HG03520 (cell line): Measurements from ENCODE around the gene DYNLRB1.
A peak's percentile ranks its signal among the peaks of the same experiment; 100 is the strongest.
"Not testable (repeated sequence)": the region's sequence is repeated elsewhere in the genome, so short reads cannot be mapped to it uniquely, and the experiment has no call there.

Experiments
- ATAC-seq: cut with Tn5 transposase; IDR thresholded peaks from one replicate; pipeline ENCODE4 v1.9.1; 2021; ENCODE audit warnings: mild to moderate bottlenecking, moderate library complexity; ENCODE audit not compliant: unreplicated experiment

Gene DYNLRB1

DNA sequence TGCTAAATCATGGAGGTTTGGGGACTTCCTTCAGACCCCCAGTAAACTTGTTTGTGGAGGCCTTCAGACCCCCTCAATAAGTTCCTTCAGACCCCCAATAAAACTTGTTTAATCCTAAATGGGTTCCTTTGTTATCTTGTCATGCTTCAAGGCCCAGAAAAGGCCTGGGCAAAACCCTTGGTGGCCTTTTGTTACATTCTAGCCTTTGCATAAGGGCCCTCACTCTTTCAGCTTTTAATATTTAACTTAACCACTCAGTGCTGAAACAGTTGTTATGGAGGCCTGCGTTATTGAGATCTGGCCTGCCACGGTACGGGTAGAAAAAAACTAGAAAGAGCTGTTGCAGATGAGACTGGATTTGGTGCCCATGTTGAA is 4.3 kb upstream of the DYNLRB1 start:
- no peak for ATAC-seq

DNA sequence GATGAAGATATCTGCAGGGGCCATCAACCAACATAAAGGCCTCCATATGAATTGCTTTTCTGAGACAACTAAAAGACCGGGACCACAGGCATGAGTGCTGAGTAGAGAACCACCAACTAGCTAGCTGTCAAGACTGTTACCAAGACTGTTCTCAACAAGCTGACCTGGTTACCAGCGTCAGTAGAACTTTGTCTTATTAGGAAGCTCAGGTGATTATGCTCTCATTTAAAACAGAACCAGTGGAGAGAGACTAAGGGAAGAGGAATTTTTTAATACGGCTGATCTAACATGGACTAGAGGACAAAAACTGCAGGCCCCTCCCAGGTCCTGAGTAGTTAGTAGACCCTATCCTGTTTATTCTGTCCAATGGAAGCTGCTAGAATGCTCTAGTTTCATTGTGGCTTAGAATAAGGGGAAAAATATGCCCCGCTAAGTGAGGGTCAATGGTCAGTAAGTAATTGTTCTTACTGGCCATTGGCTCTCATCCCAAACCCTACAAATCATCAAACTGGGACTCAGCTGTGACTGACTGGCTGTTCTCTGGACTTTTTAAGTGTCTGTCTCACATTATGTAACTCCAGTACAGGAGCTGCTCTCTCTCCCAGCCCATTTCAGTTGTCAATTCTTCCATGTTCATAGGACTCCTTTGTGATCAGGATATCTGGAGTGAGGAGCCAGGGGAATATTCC is 3.8 kb upstream of the DYNLRB1 start:
- ATAC-seq, result no peak

DNA sequence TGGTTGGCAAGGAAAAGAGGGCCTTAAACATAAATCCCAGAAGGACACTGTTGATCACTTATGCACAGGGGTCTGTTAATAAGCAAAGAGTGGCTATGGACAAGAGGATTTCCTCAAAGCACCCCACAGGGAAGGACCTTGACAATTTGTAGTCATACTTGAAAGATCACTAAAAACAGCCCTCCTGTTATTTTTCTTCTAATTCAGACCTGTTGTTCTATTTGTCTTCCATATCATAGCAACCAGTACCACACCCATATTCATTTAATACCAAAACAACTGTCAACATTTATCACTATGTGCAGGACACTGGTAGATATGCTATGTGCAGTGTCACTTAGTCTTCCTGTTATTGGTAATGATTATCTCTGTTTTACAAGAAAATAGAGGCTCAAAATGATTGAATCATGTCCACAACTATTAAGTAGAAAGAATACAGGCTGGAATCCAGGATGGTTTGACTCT is 3.2 kb upstream of the DYNLRB1 start:
- no peak for ATAC-seq

DNA sequence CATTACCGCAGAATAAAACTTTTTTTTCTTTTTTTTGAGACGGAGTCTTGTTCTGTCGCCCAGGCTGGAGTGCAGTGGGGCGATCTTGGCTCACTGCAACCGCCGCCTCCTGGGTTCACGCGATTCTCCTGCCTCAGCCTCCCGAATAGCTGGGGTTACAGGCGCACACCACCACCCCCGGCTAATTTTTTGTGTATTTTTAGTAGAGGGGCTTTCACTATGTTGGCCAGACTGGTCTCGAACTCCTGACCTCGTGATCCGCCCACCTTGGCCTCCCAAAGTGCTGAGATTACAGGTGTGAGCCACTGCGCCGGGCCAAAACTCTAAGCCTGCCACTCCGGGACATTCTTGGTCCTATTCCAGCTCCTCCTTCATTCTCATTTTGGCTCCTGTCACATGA is 2.2 kb upstream of the DYNLRB1 start:
- not testable (repeated sequence) for ATAC-seq

DNA sequence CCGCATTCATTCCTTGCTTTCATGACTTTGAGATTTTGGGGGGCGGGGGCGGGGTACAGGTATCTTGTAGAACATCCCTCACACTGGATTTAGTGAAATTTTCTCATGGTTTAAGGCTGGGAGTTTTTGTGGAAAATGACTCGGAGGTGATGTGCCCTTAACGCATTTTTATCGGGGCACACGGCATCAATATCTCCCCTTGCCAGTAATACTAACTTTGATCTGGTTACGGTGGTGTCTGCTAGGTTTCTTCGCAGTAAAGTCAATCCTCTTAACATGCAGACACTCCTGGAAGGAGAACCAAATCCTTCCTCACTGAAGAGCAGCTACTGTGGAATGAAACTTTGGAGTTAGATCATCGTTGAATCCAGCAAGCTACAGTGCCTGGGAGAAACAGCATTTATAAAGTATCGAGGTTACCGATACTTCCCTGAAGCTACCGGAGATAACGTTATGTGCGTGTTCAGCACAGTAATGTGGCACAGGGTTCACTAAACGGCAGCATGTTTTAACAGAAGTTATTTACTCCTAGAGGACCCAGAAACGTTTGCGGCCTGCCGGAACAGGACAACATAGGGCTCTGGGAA is 1.2 kb upstream of the DYNLRB1 start:
- ATAC-seq, result no peak

DNA sequence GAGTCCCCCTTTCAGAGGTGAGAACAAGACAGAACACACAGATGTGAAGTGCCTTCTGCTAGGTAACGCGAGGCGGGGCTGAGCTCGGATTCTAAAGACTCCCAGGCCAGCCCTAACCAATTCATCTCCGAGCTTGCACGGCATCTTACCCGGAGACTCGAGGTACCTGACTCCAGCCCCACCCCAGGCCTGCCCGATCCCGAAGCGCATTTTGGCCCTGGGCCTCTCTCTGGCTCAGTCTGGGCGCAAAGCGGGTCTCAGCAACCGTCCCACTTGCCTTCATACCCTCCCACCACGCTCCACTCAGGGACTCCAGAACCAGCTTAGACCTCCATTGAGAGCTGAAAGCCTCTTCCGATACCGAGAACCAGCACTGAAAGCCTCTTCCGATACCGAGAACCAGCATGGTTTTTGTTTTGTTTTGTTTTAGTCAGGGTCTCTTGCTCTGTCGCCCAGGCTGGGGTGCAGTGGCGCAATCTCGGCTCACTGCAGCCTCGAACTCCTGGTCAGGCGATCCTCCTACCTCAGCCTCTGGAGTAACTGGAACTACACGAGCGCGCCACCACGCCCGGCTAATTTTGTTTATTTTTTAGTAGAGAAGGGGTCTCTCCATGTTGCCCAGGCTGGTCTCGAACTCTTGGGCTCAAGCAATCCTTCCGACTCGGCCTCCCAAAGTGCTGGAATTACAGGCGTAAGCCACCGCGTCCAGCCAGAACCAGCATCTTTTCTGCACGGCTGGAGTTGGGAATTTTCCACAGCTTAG is 557 bp upstream of the DYNLRB1 start:
- peak; percentile 39 for ATAC-seq

DNA sequence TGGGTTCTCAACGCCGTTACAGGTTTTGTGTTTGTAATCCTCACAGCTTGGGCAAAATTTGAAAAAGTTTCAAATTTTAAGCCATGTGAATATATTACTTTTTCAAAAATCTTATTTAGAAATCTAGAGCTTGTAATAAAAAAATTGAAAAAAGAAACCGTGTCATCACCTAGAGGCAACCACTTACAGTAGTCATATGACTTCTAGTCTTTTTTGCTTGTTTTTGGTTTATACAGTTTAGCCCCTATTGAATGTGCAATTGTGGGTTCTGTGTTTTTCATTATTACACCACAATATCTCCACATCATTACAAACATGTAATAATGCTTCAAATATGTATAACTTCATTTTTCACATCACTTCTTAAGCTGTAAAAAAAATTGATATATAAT is 888 bp downstream of the DYNLRB1 start:
- no peak for ATAC-seq

DNA sequence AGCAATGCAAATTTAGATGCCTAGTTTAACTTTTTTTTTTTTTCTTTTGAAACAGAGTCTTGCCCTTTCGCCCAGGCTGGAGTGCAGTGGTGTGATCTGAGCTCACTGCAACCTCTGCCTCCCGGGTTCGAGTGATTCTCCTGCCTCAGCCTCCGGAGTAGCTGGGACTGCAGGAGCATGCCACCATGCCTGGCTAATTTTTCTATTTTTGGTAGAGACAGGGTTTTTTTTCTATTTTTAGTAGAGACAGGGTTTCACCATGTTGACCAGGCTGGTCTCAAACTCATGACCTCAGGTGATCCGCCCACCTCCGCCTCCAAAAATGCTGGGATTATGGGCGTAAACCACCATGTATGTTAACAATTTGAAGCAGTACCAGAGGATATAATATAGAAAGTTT is 2.6 kb downstream of the DYNLRB1 start:
- ATAC-seq, result not testable (repeated sequence)

DNA sequence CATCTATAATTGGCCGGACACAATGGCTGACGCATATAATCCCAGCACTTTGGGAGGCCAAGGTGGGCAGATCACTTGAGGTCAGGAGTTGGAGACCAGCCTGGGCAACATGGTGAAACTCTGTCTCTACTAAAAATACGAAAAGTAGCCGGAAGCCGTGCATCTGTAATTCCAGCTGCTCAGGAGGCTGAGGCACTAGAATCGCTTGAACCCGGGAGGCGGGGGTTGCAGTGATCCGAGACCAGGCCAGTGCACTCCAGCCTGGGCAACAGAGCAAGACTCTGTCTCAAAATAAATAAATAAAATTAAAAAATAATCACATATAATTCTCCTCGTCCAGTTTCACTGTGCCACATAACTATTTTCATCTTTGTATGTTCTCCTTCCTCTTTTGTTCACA is 3.6 kb downstream of the DYNLRB1 start:
- ATAC-seq, result not testable (repeated sequence)

DNA sequence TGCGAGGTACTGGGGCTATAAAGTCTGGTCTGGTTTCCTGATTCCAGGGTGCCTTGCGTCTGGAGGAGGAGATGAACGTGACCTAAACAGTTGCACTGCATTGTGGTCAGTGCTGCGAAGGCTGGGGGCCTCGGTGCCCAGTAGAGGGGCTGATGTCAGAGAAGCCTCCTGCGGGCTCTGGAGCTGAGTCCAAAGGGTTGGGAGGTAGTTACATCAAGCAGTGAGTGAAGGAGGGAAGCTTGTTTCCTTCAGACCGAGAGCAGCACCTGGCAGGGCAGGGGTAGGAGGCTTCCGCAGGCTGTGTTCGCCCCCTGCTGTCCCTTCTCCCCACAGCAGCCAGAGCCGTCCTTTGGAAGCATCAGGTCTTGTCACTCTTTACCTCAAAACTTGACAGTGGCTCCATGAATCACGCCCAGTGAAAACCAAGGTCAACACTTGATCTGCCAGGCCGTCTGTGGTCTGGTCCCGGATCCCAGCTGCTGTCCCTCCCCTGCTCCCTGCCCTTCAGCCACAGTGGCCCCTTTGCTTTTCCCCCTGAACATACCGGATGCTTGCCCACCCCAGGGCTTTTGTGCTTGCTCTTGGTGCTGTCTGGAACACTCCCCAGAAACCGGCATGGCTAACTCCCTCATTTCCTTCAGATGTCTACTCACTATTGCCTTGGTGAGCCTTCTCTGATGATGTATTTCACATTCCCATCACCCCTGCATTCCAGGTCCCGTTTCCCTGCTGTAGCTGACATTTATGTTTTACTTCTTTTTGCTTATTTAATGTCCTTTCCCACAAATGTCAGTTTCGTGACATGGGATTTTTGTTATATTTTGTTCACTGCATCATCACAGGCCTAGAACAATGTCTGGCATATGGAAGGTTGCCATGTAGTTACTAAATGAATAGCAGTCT is 7.0 kb downstream of the DYNLRB1 start:
- ATAC-seq, result no peak

DNA sequence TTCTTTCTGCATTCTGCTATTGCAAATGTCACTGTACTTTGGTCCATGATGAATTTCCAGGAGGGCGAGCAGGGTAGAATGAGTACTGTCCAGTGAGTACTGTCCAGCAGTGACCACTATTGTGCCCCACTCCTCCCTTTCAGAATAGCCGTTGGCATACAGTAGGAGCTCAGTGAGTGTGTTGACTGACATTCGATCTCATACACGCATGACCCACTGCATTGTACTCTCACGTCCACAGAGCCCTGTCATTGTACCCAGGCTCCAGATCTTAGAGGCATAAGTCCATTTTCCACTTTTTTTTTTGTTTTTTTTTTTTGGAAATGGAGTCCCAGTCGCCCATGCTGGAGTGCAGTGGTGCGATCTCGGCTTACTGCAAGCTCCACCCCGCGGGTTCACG is 8.2 kb downstream of the DYNLRB1 start:
- ATAC-seq, result no peak

DNA sequence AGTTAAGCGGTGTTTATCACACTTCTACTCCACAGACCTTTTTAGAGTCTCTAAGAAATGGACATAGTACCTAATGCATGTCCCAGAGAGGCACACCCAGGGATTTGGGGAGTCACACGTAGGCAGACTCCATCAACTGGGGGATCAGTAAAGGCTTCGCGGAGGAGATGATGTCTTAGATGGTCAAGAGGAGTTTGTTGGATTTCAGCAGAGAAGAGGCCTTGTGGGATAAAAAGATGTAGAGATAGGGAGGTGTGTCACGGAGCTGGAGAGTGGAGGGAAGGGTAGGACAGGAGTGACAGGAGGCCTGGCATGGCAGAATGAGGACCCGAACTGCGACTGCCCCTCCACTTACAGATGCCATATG is 9.1 kb downstream of the DYNLRB1 start:
- ATAC-seq, result no peak

DNA sequence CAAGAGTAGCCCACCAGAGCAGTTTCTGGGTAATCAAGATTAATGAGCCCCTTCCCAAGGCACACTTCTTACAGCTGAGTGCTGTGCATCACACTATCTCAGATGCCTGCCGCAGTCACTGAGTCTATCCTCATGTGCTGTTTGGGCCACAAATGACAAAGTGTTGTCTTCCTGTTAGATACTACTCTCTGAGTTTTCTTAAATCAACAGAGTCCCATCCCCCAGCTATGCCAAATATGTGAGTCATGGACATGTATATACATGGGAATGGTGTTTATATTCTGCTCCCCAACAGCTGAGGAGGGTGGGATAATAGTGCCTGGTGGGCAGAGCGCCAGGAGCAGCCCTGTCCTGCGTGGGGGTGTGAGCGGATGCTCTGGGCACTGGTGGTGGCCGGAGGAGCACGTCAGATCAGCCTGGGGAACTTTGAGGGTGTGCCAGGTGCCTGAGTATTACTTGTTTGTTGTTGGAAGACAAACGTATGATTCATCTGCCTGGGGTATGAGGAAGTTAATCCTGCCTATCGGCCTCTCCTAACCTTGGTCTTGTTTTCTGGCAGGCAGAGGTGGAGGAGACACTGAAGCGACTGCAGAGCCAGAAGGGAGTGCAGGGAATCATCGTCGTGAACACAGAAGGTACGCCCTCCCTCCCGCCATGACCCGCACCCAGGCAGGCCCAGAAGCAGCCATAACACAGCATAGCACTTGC is 9.6 kb downstream of the DYNLRB1 start:
- no peak for ATAC-seq

DNA sequence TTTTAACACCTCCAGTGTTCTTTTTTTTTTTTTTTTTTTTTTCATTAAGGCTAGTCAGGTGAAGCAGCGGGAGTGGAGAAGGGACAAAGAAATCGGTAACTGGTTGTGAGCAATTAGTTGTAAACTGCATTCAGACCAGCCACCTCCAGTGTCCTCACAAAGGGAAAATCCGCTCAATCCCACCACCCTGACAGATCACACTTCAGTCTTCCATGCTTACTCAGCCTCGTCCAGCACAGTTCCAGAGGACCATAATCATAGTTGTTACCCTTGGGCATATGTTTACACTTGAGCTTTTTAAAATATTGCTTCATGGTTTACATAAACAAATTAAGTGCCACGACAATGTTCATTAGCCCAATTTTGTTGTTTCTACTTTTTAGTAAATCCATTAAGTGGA is 10.2 kb downstream of the DYNLRB1 start:
- ATAC-seq, result no peak

DNA sequence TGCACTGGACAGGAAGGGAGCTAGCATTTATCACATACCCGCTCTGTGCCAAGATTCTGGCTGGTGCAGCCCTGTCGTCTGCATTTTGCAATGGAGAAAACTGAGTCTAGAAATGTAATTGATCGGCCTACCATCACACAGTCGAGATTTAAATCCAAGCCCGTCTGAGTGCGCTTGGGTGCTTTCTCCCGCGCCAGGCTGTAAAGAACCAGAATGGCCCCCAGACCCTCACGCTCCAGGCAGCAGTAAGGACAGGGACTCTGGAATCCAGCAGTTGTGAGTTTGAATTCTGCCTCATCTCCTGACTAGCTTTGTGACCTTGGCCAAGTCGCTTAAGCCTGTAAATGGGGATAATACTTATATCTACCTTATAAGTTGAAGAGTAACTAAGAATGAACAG is 10.8 kb downstream of the DYNLRB1 start:
- ATAC-seq, result no peak

DNA sequence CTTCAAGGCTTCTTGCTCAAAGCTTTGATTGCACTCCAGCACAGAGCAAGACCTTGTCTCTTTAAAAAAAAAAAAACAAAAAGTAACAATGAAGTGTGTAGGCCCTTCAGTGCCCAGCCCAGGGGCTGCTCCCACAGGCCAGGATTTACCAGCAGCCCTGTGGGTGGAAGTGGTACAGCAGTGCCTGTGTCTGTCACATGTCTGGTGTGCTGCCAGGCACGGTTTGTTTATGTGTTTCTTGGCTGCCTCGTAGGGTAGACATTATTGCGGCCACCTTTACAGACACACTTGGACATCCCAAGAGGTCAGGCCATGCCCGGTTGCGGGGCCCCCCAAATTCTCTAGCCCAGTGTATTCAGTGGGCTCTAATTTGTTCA is 12.7 kb downstream of the DYNLRB1 start:
- ATAC-seq, result no peak

DNA sequence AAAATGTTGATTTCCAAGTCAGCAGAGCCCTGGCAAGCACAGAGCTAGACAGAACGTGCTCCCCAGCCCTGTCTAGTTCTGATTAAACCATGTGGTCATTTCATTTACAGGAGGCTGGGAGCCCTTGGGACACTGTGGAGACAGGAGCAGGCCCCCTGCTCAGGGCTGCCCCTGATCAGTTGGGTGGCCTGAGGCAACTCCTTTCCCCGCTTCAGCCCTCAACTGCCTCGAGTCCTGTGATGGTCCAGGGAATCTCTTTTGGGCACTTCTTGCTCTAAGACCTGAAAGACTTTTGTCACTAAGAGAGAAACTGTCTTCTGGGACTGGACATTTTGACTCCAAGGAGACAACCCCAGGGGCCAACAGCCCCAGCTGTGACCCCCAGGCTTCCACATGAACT is 13.5 kb downstream of the DYNLRB1 start:
- no peak for ATAC-seq

DNA sequence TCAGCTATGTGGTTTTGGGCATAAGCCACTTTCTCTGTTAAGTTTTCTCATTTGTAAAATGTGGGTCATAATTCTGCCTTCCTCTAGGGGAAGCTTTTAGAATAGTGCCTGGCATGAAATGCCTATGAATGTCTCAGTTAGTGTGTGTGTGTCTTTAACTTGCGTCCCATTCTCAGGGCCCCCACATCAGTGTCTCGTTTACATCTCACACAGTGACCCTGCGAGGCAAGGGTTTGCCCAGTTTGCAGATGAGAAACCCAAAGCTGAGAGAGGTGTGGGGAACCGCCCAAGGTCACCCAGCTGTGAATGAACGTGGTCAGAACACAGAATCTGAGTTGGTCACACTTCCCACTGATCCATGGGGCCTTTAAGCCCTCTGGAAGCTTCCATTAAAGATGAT is 14.1 kb downstream of the DYNLRB1 start:
- ATAC-seq, result no peak

DNA sequence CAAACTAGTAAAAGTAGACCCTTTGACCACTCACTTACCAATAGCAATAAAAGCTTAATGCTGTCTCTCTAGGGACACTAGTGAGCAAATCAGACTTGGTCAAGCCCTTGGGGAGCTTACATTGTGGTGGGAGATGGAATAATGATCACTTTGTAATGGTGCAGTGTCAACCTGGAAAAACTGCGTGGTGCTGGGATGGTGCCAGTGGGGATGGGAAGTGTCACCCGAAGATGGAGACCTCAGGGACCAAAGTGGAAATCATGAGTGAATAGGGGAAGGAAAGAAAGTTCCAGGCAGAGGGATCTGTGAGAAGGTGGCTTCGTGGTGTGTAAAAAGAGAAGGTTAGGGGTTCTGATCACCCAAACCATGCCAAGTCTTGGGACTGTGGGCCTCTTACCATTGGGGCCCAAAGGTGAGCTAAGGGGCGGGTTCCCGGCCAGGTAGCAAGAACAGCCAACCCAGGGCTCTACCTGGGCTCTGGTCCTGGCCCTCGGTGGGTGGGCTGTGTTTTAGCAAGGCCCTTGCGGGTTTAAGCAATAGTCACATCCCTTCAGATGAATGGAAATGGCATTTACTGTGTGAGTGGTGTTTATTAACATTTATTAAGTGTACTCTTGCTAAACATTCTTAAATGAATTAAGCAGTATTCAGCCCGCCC is 15.5 kb downstream of the DYNLRB1 start:
- no peak for ATAC-seq

DNA sequence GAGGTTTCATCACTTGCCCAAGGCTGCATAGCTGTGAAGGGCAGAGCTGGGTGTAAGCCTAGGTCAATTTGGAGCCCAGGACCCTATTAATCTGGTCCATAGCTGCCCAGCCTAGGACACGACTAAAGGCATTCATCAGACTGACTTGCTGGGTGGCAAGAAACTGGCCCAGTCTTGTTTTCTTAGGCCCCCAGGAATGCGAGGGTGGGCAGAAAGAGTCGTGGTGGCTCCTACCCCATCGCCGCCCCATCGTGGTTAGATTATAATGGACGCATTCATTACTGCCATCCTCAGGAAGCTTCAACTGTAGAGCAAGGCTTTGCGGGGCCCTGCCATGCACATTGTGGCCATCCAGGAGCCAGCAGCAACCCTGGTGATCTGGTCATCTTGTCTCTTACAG is 16.1 kb downstream of the DYNLRB1 start:
- no peak for ATAC-seq
